Stimulated activated CD4-positive, alpha-beta T cell treated with anti-CD3 and anti-CD28 coated beads, Interleukin-12 subunit alpha, Interleukin-12 subunit beta, amount 100 ng/mL, for 4 hours (primary cell): ENCODE results near the gene FYN.

ENCODE experiments used
- DNase-seq: peaks from one replicate; pipeline ENCODE4 v3.0.0-alpha.2; 2020

Gene FYN

DNA sequence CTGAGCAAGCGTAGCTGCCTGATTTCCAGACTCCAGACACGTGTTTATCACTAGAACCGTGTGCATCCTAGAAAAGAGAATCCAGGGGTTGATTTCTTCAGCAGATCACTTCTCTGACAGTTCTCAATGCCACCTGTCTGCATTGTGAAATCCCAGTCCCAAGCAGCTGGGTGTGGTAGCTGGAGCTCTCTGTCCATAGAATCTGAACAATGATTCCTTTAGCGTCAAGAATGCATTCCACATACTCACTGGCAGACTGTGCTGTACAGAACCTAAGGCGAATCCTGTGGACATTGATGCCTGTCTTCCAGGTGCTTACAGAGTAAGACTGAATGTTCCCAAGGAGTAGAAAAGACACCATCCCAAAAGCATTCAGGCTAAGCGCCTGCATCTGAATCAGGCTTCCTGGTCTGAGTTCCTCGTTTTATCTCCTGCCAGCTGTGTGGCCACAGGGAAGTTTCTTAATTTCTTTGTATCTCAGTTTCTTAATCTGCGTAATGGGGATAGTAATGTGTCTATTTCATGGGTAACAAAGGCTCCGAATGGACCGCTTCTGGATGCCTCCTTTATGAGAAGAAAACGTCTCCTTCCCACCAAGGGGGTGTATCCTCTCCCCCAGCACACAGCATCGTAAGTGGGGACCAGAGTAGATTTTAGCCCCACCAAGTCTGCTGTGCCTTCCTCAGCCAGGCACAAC, 257.2 kb downstream of the FYN start:
- DNase-seq: no peak

DNA sequence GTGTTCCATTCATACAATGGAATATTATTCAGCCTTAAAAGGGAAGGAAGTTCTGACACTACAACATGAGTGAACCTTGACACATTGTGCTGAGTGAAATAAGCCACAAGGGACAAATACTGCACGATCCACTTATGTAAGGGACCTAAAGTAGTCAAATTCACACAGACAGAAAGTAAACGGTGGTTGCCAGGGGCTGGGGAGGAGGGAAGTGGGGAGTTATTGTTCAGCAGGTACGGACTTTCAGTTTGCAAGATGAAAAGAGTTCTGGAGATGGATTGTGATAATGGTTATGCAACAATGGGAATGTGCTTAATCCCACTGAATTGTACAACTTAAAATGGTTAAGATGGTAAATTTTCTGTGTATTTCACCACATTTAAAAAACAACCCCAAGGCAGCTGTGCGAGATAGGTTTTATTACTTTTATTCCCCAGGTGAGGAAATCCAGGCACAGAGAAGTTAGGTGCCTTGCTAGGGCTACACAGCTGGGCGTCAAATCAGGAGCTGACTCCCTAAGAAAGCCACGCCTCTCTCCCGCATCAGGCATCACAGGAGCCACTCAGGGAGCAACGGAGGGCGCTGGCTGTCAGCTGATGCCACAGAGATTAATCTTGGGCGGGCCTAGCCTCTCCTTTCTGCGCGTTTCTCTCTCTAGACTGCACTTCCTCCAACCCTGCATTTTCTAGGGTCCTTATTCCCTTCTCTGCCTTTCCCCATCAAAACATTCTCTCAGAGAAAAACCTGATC, 258.2 kb downstream of the FYN start:
- DNase-seq: no peak

DNA sequence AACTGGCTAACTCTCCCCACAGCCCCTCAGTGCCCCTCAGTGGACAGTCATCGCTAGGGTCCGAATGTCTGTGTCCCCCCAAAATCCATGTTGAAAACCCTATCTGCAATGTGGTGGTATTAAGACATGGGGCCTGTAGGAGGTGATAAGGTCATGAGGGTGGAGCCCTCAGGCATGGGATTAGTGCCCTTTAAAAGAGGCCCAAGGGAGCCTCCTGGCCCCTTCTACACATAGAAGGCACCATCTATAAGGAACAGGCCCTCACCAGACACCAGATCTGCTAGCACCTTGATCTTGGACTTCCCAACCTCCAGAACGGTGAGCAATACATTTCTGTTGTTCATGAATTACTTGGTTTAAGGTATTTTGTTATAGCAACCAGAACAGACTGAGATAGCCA, 260.9 kb downstream of the FYN start:
- DNase-seq: no peak

DNA sequence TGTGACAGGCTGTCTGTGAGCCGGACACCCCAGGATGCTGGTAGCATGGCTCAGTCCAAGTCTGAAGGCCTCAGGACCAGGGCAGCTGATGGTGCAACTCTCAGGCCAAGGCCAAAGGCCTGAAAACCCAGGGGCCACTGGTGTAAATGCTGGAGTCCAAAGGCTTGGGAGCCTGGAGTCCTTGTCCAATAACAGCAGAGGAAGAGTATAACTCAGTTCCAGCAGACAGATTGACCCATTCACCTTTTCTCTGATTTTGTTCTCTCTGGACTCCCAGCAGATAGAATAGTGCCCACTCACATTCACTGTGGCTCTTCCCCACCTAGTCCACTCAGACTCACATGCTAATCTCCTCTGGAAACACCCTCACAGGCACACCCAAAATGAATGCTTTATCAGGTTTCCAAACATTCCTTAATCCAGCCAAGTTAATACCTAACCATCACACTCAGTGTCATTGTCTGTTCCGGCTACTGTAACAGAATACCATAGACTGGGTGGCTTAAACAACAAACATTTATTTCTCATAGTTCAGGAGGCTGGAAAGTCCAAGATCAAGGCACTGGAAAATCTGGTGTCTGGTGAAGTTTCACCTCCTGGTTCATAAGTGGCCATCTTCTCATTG, 262.6 kb downstream of the FYN start:
- DNase-seq: no peak
